ENCODE data around the gene GLYR1. TPM values are rescaled to one million over a fixed set of nuclear protein-coding genes. Genes with fewer than 3 reads are reported as not detected.

GLYR1 gene
- total RNA-seq, 1 experiment from 2014 or later = 111 TPM

GRCh38 chr16:4760221-4760910 is 86.7 kb downstream of the GLYR1 start:
- H3K27ac ChIP-seq (ENCODE audit: low read length) = no peak overlapping the region
- no peak overlapping the region for H3K4me3 ChIP-seq (ENCODE audit: low read depth in 2 of 2, low read length in 2 of 2)
- no peak for ATAC-seq
- ChIA-PET POLR2A (no interaction called here), CTCF (no interaction called here)
- intact Hi-C loops (cut with micrococcal nuclease; ENCODE audit: unreplicated experiment) (no loop called here), in situ Hi-C loops (cut with HindIII; ENCODE audit: low pct_unique_long_range_greater_than_20kb, low sequenced_read_pairs) (no loop called here)
- no peaks in the 10 kb centered on the region for H3K4me1 ChIP-seq (ENCODE audit: control insufficient read depth, insufficient read depth, low read length)
- no peak for DNase-seq (ENCODE audit: low read depth, low spot score)
- H3K36me3 ChIP-seq (ENCODE audit: control insufficient read depth, insufficient read depth, low read length) = peaks cover 2% of the 10 kb centered on the region; the same call in 1 of the 2 replicates
- TF ChIP-seq SIN3A (IDR thresholded peaks at IDR 0.05; ENCODE audit: borderline replicate concordance, insufficient read depth, low read depth, low read length) (no peak), REST (IDR thresholded peaks at IDR 0.05; ENCODE audit: insufficient read depth in 1 of 2, low read depth in 2 of 2, low read length in 1 of 2) (no peak), POLR2AphosphoS5 (IDR thresholded peaks at IDR 0.05; ENCODE audit: low read depth, low read length) (no peak), CTCF (IDR thresholded peaks at IDR 0.05) (no peak), TCF7L2 (IDR thresholded peaks at IDR 0.05; ENCODE audit: low read depth, low read length) (no peak)
- no TSS peak for BruUV-seq (replicated peaks)
- H3K9me3 ChIP-seq (ENCODE audit: control insufficient read depth, insufficient read depth, low read depth, low read length) = no peaks in the 10 kb centered on the region
- H3K27me3 ChIP-seq (ENCODE audit: control insufficient read depth, insufficient read depth, low read length) = no peaks in the 10 kb centered on the region

GRCh38 chr16:4755687-4756086 is 91.4 kb downstream of the GLYR1 start:
- CTCF ChIA-PET = interaction anchor here (0.6 kb wide), 1 partner anchor 17 kb away, joined by 4 read pairs; no protein-coding TSS in a partner anchor
- POLR2A ChIA-PET = no interaction called here

More at GRCh38 chr16:4755687-4756086, 91.4 kb downstream of the GLYR1 start:
- H3K27me3 ChIP-seq (ENCODE audit: control insufficient read depth, insufficient read depth, low read length) = no peaks in the 10 kb centered on the region
- no peaks in the 10 kb centered on the region for H3K36me3 ChIP-seq (ENCODE audit: control insufficient read depth, insufficient read depth, low read length)
- no peak overlapping the region for H3K27ac ChIP-seq (ENCODE audit: low read length)
- no TSS peak for BruUV-seq (replicated peaks)
- in situ Hi-C loops (cut with HindIII; ENCODE audit: low pct_unique_long_range_greater_than_20kb, low sequenced_read_pairs) (no loop called here), intact Hi-C loops (cut with micrococcal nuclease; ENCODE audit: unreplicated experiment) (no loop called here)
- ATAC-seq = no peak
- no peaks in the 10 kb centered on the region for H3K4me1 ChIP-seq (ENCODE audit: control insufficient read depth, insufficient read depth, low read length)
- no peaks in the 10 kb centered on the region for H3K9me3 ChIP-seq (ENCODE audit: control insufficient read depth, insufficient read depth, low read depth, low read length)
- no peak overlapping the region for H3K4me3 ChIP-seq (ENCODE audit: low read depth in 2 of 2, low read length in 2 of 2)
- no peak for DNase-seq (ENCODE audit: low read depth, low spot score)
- no peak for TF ChIP-seq CTCF (IDR thresholded peaks at IDR 0.05)
- no peak for TF ChIP-seq POLR2AphosphoS5 (IDR thresholded peaks at IDR 0.05; ENCODE audit: low read depth, low read length)
- no peak for TF ChIP-seq SIN3A (IDR thresholded peaks at IDR 0.05; ENCODE audit: borderline replicate concordance, insufficient read depth, low read depth, low read length)
- no peak for TF ChIP-seq REST (IDR thresholded peaks at IDR 0.05; ENCODE audit: insufficient read depth in 1 of 2, low read depth in 2 of 2, low read length in 1 of 2)
- no peak for TF ChIP-seq TCF7L2 (IDR thresholded peaks at IDR 0.05; ENCODE audit: low read depth, low read length)
